HEK293 (cell line): ENCODE data around the gene SPIRE1.

ENCODE experiments used
- ZNF76 ChIP-seq: fragments of 450-650 bp; formaldehyde crosslinking; IDR thresholded peaks from 2 replicates; pipeline ENCODE4; 2016; ENCODE audit warnings: low read depth, missing biosample characterization, missing genetic modification characterization, borderline replicate concordance
- ZNF777 ChIP-seq: fragments of 450-650 bp; formaldehyde crosslinking; IDR thresholded peaks from 2 replicates; pipeline ENCODE4 v1.5.1; 2017; ENCODE audit warnings: missing biosample characterization, missing genetic modification characterization, borderline replicate concordance
- TF ChIP-seq, protein P1 (sequence below): fragments of 450-650 bp; formaldehyde crosslinking; IDR thresholded peaks from 2 replicates; pipeline ENCODE4 v1.5.1; 2016; ENCODE audit warnings: missing biosample characterization, missing genetic modification characterization
- TF ChIP-seq, protein P2 (sequence below): fragments of 450-650 bp; formaldehyde crosslinking; IDR thresholded peaks from 2 replicates; pipeline ENCODE4; 2016; ENCODE audit warnings: missing biosample characterization, missing genetic modification characterization
- TF ChIP-seq, protein P3 (sequence below): fragments of 450-650 bp; formaldehyde crosslinking; IDR thresholded peaks from 2 replicates; pipeline ENCODE4 v1.5.1; 2016; ENCODE audit warnings: missing biosample characterization, missing genetic modification characterization

DNA sequence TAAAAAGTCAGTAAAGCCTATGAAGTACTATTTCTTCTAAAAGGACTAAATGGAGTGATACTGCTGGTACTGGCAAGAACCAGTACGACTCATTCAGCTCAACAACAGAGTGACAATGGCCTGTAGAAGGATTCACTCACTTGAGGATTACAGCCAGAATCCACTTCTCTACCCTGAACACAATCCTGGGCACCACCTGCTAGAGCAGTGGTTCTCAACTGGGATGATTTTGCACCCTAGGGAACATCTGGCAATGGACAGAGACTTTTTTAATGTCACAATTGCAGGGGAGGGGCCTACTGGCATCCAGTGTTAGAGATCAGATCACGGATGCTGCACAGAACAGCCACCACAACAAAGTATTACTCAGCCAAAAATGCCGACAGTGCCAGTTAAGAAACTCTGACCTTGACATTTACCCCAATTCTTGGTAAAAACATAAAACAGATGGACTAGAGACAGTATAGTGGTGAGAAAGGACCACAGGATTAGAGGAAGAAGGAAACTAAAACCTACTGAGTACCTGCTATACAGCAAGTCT is 5.0 kb downstream of the SPIRE1 start:
- TF ChIP-seq, protein P1, sequence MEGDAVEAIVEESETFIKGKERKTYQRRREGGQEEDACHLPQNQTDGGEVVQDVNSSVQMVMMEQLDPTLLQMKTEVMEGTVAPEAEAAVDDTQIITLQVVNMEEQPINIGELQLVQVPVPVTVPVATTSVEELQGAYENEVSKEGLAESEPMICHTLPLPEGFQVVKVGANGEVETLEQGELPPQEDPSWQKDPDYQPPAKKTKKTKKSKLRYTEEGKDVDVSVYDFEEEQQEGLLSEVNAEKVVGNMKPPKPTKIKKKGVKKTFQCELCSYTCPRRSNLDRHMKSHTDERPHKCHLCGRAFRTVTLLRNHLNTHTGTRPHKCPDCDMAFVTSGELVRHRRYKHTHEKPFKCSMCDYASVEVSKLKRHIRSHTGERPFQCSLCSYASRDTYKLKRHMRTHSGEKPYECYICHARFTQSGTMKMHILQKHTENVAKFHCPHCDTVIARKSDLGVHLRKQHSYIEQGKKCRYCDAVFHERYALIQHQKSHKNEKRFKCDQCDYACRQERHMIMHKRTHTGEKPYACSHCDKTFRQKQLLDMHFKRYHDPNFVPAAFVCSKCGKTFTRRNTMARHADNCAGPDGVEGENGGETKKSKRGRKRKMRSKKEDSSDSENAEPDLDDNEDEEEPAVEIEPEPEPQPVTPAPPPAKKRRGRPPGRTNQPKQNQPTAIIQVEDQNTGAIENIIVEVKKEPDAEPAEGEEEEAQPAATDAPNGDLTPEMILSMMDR (tag by site-specific recombination): no peak
- TF ChIP-seq ZNF777 (tag by site-specific recombination) (no peak), ZNF76 (tag by site-specific recombination) (no peak)
- TF ChIP-seq, protein P2, sequence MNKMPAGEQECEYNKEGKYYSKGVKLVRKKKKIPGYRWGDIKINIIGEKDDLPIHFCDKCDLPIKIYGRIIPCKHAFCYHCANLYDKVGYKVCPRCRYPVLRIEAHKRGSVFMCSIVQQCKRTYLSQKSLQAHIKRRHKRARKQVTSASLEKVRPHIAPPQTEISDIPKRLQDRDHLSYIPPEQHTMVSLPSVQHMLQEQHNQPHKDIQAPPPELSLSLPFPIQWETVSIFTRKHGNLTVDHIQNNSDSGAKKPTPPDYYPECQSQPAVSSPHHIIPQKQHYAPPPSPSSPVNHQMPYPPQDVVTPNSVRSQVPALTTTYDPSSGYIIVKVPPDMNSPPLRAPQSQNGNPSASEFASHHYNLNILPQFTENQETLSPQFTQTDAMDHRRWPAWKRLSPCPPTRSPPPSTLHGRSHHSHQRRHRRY (tag by site-specific recombination): no peak
- TF ChIP-seq, protein P3, sequence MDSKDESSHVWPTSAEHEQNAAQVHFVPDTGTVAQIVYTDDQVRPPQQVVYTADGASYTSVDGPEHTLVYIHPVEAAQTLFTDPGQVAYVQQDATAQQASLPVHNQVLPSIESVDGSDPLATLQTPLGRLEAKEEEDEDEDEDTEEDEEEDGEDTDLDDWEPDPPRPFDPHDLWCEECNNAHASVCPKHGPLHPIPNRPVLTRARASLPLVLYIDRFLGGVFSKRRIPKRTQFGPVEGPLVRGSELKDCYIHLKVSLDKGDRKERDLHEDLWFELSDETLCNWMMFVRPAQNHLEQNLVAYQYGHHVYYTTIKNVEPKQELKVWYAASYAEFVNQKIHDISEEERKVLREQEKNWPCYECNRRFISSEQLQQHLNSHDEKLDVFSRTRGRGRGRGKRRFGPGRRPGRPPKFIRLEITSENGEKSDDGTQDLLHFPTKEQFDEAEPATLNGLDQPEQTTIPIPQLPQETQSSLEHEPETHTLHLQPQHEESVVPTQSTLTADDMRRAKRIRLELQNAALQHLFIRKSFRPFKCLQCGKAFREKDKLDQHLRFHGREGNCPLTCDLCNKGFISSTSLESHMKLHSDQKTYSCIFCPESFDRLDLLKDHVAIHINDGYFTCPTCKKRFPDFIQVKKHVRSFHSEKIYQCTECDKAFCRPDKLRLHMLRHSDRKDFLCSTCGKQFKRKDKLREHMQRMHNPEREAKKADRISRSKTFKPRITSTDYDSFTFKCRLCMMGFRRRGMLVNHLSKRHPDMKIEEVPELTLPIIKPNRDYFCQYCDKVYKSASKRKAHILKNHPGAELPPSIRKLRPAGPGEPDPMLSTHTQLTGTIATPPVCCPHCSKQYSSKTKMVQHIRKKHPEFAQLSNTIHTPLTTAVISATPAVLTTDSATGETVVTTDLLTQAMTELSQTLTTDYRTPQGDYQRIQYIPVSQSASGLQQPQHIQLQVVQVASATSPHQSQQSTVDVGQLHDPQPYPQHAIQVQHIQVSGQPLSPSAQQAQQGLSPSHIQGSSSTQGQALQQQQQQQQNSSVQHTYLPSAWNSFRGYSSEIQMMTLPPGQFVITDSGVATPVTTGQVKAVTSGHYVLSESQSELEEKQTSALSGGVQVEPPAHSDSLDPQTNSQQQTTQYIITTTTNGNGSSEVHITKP: no peak
